Mucosa of rectum (tissue), 2 donors: Measurements from ENCODE around the gene GNAO1.

Source experiments
- H3K27ac ChIP-seq, 2 donors: one replicate each; pipeline ENCODE4 v1.7.0; 2013; ENCODE audit warnings: inconsistent platforms in 2 of 2, low read depth in 2 of 2, low read length in 2 of 2
- H3K27me3 ChIP-seq, 2 donors: one replicate each; pipeline ENCODE4 v1.7.0; 2013; ENCODE audit warnings: low read length in 2 of 2; ENCODE audit not compliant: control insufficient read depth in 2 of 2, insufficient read depth in 2 of 2
- H3K36me3 ChIP-seq, 2 donors: one replicate each; pipeline ENCODE4 v1.7.0; 2013; ENCODE audit warnings: low read length in 2 of 2; ENCODE audit not compliant: control insufficient read depth in 2 of 2, insufficient read depth in 2 of 2
- H3K4me1 ChIP-seq, 2 donors: one replicate each; pipeline ENCODE4 v1.7.0; 2013; ENCODE audit warnings: low read length in 2 of 2, mild to moderate bottlenecking in 1 of 2; ENCODE audit not compliant: control insufficient read depth in 2 of 2, insufficient read depth in 2 of 2
- H3K4me3 ChIP-seq, 2 donors: one replicate each; pipeline ENCODE4 v1.7.0; 2013; ENCODE audit warnings: low read length in 2 of 2
- H3K9ac ChIP-seq, 2 donors: one replicate each; pipeline ENCODE4 v1.7.0; 2013; ENCODE audit warnings: low read length in 2 of 2, low read depth in 1 of 2, mild to moderate bottlenecking in 1 of 2
- H3K9me3 ChIP-seq, 2 donors: one replicate each; pipeline ENCODE4 v1.7.0; 2013; ENCODE audit warnings: low read length in 2 of 2; ENCODE audit not compliant: control insufficient read depth in 2 of 2
- donor health status: healthy.
- donor health status: Normal muscosa, but diverticular disease.

Gene GNAO1

DNA sequence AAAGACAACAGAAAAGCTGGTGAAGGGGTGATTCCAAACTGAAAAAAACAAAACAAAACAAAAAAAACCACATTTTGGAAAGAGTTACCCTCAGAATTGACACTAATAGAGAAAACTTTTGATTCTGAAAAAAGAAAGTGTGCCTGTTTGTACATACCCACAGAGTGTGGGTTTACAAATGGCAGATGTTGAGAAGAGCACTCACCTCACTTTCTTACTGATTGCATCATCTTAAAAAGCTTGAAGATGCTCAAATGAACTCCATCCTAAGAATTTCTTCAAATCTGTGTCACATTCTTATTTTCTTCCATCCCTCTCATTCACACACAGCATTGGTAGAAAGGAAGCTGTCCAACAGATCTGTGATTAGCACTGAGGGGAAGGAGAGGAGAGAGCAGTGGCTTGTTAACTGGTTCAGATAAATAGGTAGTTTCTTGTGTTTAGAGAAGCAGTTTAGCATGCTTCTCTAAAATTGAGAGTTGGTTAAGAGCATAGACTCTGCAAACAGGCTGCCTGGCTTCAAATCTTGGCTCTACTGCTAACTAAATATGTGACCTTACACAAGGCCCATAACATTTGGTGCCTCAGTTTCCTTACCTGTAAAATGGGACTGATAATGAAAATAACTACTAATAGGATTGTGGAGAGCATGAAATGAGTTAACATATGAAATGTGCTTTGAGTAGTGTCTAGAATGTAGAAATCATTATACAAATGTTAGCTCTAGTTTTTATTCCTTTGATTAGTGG is 6.9 kb downstream of the GNAO1 start:
- Histone ChIP-seq H3K4me3 (no peak overlapping the region), H3K36me3 (no peaks in the 10 kb centered on the region), H3K4me1 (peaks cover 0 to 4% of the 10 kb centered on the region in 2 donors), H3K27me3 (peaks cover 11 to 16% of the 10 kb centered on the region in 2 donors), H3K9ac (no peak overlapping the region), H3K27ac (no peak overlapping the region), H3K9me3 (no peaks in the 10 kb centered on the region)

DNA sequence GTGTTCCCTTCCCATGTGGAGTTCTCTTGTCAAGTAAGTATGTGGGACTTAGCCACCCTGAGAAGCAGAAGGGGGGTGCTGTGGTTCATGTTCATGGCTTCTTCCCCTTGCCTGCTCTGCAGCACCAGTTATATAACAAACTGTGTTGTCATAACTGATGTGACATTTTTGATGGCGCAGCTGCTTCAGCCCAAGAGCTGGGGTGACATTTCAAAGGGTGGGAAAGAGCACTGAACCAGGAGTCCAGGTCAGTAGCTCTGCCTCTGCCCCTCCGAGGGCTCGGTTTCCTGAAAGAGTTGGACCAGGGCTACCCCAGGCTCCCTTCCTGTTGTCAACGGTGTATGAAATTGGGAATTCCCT is 7.4 kb downstream of the GNAO1 start:
- H3K9me3 ChIP-seq = no peaks in the 10 kb centered on the region
- no peaks in the 10 kb centered on the region for H3K36me3 ChIP-seq
- H3K9ac ChIP-seq = no peak overlapping the region
- peaks cover 6 to 10% of the 10 kb centered on the region in 2 donors for H3K27me3 ChIP-seq
- peaks cover 0 to 4% of the 10 kb centered on the region in 2 donors for H3K4me1 ChIP-seq
- H3K27ac ChIP-seq = no peak overlapping the region
- H3K4me3 ChIP-seq = no peak overlapping the region

DNA sequence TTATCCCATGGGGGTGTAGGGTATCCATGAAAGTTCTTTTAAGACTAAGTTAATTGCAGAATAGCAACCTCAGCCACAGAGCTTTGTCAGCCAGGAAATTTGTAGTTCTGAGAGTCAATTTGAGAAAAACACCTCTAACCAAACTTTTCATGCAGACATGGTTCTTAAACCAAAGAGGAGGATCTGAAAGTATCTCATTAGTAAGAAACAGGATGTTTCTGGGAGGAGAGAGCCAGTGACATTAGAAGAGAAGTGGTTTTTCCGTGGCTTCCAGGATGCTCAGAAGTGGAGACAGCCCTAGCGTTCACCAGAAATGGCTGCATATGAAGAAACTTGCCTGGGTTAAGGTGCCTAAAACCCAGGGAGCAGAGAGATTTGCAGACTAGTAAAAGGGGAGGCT is 7.9 kb downstream of the GNAO1 start:
- H3K36me3 ChIP-seq = no peaks in the 10 kb centered on the region
- peaks cover 6% of the 10 kb centered on the region in 2 donors for H3K27me3 ChIP-seq
- no peak overlapping the region for H3K27ac ChIP-seq
- no peak overlapping the region for H3K4me3 ChIP-seq
- no peak overlapping the region for H3K9ac ChIP-seq
- no peaks in the 10 kb centered on the region for H3K9me3 ChIP-seq
- H3K4me1 ChIP-seq = peaks cover 0 to 4% of the 10 kb centered on the region in 2 donors

DNA sequence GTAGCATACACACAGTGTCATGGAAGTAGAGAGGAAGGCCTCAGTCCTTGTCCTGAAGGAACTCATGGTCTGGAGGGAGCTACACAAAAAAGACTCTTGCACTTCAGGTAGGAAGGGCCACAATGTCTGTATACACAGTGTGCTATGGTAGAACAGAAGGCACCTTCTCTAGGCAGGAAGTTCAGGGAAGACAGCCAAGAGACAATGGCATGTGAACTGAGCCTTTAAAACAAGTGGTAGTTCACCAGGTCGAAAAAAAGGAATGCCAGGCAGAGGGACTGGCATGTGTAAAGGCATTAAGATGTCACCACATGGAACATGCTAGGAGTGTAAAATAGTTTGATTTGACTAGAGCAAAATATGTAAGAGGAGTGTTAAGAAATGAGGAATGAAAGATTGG is 9.7 kb downstream of the GNAO1 start:
- H3K9ac ChIP-seq = no peak overlapping the region
- H3K27ac ChIP-seq = no peak overlapping the region
- no peak overlapping the region for H3K4me3 ChIP-seq

DNA sequence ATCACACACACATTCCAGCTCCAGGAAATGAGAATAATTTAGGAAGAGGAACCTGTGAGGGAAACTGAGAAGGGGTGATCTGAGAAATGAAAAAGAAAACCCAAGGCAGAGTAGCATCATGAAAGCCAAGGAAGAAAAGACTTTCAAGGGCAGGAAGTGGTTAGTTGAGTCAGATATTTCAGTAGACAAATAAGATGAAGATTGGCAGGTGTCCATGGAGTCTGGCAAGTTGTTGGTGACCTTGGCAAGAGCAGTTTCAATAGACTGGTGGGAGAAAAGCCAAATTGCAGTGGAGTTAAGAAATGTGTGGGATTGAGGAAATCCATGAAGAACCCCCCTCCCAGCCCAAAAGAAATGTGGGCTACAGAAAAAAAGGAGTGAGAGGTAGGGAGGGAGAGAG is 10.7 kb downstream of the GNAO1 start:
- H3K36me3 ChIP-seq = no peaks in the 10 kb centered on the region
- H3K27ac ChIP-seq = no peak overlapping the region
- no peak overlapping the region for H3K4me3 ChIP-seq
- no peak overlapping the region for H3K9ac ChIP-seq
- peaks cover 0 to 4% of the 10 kb centered on the region in 2 donors for H3K4me1 ChIP-seq
- H3K9me3 ChIP-seq = no peaks in the 10 kb centered on the region
- no peaks in the 10 kb centered on the region for H3K27me3 ChIP-seq

More for the DNA sequence above, 9.7 kb downstream of the GNAO1 start:
- no peaks in the 10 kb centered on the region for H3K36me3 ChIP-seq
- H3K27me3 ChIP-seq = no peaks in the 10 kb centered on the region
- H3K4me1 ChIP-seq = peaks cover 0 to 4% of the 10 kb centered on the region in 2 donors
- no peaks in the 10 kb centered on the region for H3K9me3 ChIP-seq

DNA sequence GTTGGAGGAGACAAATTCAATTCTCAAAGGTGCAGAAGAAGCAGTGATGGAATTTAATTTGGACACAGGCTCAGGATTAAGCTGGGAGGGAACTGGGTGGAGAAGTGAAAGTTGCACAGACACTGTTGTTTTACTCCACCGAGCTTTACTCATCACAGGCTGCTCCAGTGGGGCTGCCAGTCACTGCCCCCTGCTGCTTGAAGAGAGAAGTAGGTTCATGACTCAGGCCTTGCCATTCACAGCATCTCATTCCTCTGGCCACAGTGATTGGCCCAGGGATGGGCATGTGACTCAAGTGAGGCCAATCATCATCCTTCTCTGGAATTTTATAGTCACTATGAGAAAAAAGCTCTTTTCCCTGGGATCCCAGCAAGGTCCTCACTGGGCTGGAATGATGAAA is 11.8 kb downstream of the GNAO1 start:
- Histone ChIP-seq H3K36me3 (no peaks in the 10 kb centered on the region), H3K9ac (no peak overlapping the region), H3K4me3 (no peak overlapping the region), H3K27ac (no peak overlapping the region), H3K4me1 (peaks cover 0 to 4% of the 10 kb centered on the region in 2 donors), H3K27me3 (no peaks in the 10 kb centered on the region), H3K9me3 (no peaks in the 10 kb centered on the region)

DNA sequence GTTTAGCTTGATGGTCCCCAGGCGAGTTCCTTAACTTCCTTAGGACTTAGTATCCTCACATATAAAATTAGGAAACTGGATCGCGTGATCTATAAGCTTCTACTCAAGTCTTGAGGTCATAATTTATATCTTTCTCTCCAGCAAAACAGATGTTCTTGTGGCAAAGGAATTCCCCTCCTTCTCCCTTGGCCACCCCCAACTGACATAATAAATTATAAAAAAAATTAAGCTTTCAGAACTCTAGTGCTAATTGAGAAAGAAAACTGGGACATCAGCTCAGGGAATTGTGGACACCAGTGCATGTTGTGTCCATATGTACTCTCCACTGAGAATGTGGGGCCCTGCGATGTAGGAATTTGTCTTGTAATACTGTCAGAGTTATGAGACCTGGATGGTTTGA is 13.5 kb downstream of the GNAO1 start:
- no peak overlapping the region for H3K27ac ChIP-seq
- peaks cover 0 to 4% of the 10 kb centered on the region in 2 donors for H3K4me1 ChIP-seq

DNA sequence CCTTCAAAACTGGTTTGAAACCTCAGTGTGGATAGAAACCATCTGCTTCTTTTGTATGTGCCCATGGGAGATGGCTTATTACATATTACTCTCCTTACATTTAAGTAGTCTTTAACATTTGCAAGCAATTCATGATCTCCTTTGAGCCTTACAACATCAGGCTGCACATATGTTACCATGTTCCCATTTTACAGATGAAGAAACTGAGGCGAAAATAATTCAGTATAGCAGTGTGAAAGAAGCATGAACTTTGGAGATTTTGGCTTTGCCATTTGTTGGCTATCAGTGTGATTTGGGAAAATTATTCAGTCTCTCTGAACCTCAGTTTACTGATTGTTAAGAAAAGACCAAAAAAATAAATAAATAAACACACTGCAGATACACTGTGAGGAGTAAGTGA is 15.7 kb downstream of the GNAO1 start:
- Histone ChIP-seq H3K9me3 (no peaks in the 10 kb centered on the region), H3K27me3 (no peaks in the 10 kb centered on the region), H3K27ac (no peak overlapping the region), H3K9ac (no peak overlapping the region), H3K4me1 (peaks cover 0 to 3% of the 10 kb centered on the region in 2 donors), H3K4me3 (no peak overlapping the region), H3K36me3 (no peaks in the 10 kb centered on the region)

More for the DNA sequence above, 13.5 kb downstream of the GNAO1 start:
- no peaks in the 10 kb centered on the region for H3K9me3 ChIP-seq
- H3K27me3 ChIP-seq = no peaks in the 10 kb centered on the region
- H3K36me3 ChIP-seq = no peaks in the 10 kb centered on the region
- H3K9ac ChIP-seq = no peak overlapping the region
- no peak overlapping the region for H3K4me3 ChIP-seq

DNA sequence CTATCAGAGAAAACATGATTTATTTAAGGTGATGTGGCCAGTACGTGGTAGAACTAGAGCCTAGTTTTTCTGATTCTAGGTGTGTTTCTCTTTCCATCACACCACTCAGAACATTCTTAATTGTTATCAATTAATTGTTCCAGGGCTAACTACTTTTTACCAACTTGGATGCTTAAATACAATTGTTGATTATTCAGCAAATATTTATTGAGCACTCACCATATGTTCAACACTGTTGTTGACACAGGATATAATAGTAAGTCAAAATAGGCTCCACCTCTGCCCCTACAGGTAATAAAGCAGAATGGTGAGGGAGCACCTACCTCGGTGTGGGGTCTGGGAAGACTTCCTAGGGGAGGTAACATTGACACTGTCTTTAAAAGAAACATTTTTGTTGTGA is 16.1 kb downstream of the GNAO1 start:
- no peak overlapping the region for H3K4me3 ChIP-seq

DNA sequence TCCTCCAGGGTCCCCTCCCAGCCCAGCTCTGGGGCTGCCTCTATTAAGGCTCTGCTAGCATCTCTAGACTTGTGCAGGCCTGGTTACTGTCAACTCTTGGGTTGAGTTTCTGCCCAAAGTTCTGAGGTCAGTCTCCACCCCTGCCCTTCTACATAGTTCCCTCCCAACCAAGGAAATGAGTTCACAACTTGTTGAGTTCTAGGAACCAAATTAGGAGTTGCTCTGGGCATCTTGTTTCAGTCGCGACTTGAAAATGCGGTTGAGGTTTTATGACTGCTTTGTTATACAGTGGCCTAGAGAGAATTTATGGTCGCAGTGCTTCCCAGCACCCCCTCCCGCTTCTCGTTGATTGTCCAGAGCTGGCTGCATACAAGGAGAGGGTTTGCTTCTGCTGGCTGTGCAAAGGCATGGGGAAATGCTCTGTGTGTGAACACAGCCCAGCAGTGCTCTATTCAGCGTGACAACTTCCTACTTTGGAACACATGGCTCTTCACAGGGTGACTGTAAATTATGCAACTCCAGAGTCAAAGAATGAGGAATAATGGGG is 20.2 kb downstream of the GNAO1 start:
- Histone ChIP-seq H3K27me3 (no peaks in the 10 kb centered on the region), H3K4me3 (no peak overlapping the region), H3K4me1 (no peaks in the 10 kb centered on the region), H3K9ac (no peak overlapping the region), H3K9me3 (no peaks in the 10 kb centered on the region), H3K36me3 (no peaks in the 10 kb centered on the region), H3K27ac (peak overlapping the region; percentile 40 to 64)

More for the DNA sequence above, 16.1 kb downstream of the GNAO1 start:
- no peak overlapping the region for H3K9ac ChIP-seq
- H3K4me1 ChIP-seq = no peaks in the 10 kb centered on the region
- H3K36me3 ChIP-seq = no peaks in the 10 kb centered on the region
- H3K27ac ChIP-seq = no peak overlapping the region
- H3K9me3 ChIP-seq = no peaks in the 10 kb centered on the region
- H3K27me3 ChIP-seq = no peaks in the 10 kb centered on the region
